DOHH2 (cell line): Measurements from ENCODE around the gene COA6.

Source experiments
- H3F3A ChIP-seq: fragments of 200-600 bp; sonication (generic), shearing (Covaris generic); 2 replicates; pipeline ENCODE4 v1.6.0; 2016; ENCODE audit warnings: antibody characterized with exemption, mild to moderate bottlenecking; ENCODE audit not compliant: control insufficient read depth, insufficient read depth
- H3K27ac ChIP-seq: fragments of 200-600 bp; sonication (generic); 2 replicates; pipeline ENCODE4 v1.5.1; 2014; ENCODE audit warnings: low read depth, mild to moderate bottlenecking, low read length, moderate library complexity
- H3K27me3 ChIP-seq: fragments of 200-600 bp; sonication (generic); 2 replicates; pipeline ENCODE4 v1.6.1; 2014; ENCODE audit warnings: mild to moderate bottlenecking, low read length, mixed read lengths; ENCODE audit not compliant: control insufficient read depth
- H3K36me3 ChIP-seq: fragments of 200-600 bp; sonication (generic); 2 replicates; pipeline ENCODE4 v1.6.1; 2014; ENCODE audit warnings: mild to moderate bottlenecking, low read length, moderate library complexity, mixed read lengths; ENCODE audit not compliant: control insufficient read depth
- H3K4me1 ChIP-seq: fragments of 200-600 bp; sonication (generic); 2 replicates; pipeline ENCODE4 v1.6.1; 2014; ENCODE audit warnings: mild to moderate bottlenecking, low read length, mixed read lengths; ENCODE audit not compliant: control insufficient read depth
- H3K4me2 ChIP-seq: fragments of 200-600 bp; sonication (generic); 2 replicates; pipeline ENCODE4 v1.6.0; 2014; ENCODE audit warnings: mild to moderate bottlenecking, low read length, moderate library complexity
- H3K4me3 ChIP-seq: fragments of 200-600 bp; sonication (generic); 2 replicates; pipeline ENCODE4 v1.5.1; 2014; ENCODE audit warnings: mild to moderate bottlenecking, low read length, mixed read lengths
- H3K79me2 ChIP-seq: fragments of 200-600 bp; sonication (generic); 2 replicates; pipeline ENCODE4 v1.6.1; 2014; ENCODE audit warnings: mild to moderate bottlenecking, low read length, mixed read lengths; ENCODE audit not compliant: control insufficient read depth
- H3K9me2 ChIP-seq: fragments of 200-600 bp; sonication (generic); replicated peaks from 2 replicates; pipeline ENCODE4 v1.6.1; 2014; ENCODE audit warnings: mild to moderate bottlenecking, low read length, mixed read lengths; ENCODE audit not compliant: control insufficient read depth
- H3K9me3 ChIP-seq: fragments of 200-600 bp; sonication (generic); 2 replicates; pipeline ENCODE4 v1.6.1; 2014; ENCODE audit warnings: antibody characterized with exemption, low read length, mixed read lengths; ENCODE audit not compliant: control insufficient read depth, insufficient read depth
- H4K20me1 ChIP-seq: fragments of 200-600 bp; sonication (generic); 2 replicates; pipeline ENCODE4 v1.6.0; 2014; ENCODE audit warnings: low read depth, mild to moderate bottlenecking, antibody characterized with exemption, low read length, moderate library complexity; ENCODE audit not compliant: control insufficient read depth, insufficient read depth
- EZH2phosphoT487 ChIP-seq: fragments of 200-600 bp; sonication (generic); IDR thresholded peaks from 2 replicates; pipeline ENCODE4 v1.6.1; 2017; ENCODE audit warnings: borderline replicate concordance, mild to moderate bottlenecking, antibody characterized with exemption, low read length, moderate library complexity, mixed read lengths
- TF ChIP-seq, protein P1 (sequence below): fragments of 200-600 bp; sonication (generic); IDR thresholded peaks from one replicate; pipeline ENCODE4 v1.5.1; 2014; ENCODE audit warnings: antibody characterized with exemption, mild to moderate bottlenecking, low read depth, low read length; ENCODE audit not compliant: poor library complexity, severe bottlenecking

The COA6 gene

DNA sequence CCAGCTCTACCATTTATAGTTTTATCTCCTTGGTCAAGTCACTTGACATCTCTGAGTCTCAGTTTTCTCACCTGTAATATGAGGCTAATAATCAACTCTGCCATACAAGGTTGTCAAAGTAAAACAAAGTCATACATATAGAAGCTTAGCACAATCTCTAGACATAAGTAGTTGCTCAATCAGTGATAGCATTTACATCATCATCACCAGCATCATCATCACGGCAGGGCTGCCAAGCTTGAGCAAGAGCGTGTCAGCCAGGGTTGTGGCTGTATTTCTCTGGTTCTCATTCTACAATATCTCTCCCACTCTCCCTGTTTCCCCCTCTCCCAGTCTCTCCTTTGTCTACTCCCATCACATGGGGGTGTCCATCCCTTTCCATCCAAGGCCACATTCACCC lies 41.7 kb upstream of the COA6 start:
- Histone ChIP-seq H3K27me3 (no peaks in the 10 kb centered on the region), H3K4me2 (no peak overlapping the region), H3K9me2 (no peaks in the 10 kb centered on the region), H3K27ac (no peak overlapping the region), H3K4me3 (no peak overlapping the region), H3K79me2 (no peaks in the 10 kb centered on the region), H3K4me1 (peaks cover 10% of the 10 kb centered on the region), H3F3A (no peaks in the 10 kb centered on the region), H3K9me3 (no peaks in the 10 kb centered on the region; the same call in 1 of the 2 replicates), H4K20me1 (no peaks in the 10 kb centered on the region), H3K36me3 (no peaks in the 10 kb centered on the region)
- TF ChIP-seq, protein P1, sequence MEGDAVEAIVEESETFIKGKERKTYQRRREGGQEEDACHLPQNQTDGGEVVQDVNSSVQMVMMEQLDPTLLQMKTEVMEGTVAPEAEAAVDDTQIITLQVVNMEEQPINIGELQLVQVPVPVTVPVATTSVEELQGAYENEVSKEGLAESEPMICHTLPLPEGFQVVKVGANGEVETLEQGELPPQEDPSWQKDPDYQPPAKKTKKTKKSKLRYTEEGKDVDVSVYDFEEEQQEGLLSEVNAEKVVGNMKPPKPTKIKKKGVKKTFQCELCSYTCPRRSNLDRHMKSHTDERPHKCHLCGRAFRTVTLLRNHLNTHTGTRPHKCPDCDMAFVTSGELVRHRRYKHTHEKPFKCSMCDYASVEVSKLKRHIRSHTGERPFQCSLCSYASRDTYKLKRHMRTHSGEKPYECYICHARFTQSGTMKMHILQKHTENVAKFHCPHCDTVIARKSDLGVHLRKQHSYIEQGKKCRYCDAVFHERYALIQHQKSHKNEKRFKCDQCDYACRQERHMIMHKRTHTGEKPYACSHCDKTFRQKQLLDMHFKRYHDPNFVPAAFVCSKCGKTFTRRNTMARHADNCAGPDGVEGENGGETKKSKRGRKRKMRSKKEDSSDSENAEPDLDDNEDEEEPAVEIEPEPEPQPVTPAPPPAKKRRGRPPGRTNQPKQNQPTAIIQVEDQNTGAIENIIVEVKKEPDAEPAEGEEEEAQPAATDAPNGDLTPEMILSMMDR = no peak

DNA sequence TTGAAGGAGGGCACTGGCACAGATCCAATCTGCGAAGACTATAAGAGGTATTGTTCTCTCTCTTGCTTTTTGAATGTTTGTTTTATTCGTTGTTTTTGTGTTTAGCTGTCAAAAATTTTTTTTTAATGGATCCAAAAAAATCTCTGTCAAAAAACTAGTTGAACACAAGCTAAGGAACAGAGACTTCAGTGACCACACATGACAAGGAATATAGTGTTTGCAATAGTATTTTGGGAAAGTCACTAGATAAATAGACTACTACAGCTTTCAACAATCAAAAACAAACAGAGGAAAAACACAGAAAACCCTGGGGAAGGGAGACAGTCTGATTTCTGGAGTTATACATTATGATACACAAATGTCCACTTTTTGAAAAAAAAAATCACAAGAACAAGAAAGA lies 36.9 kb upstream of the COA6 start:
- no peak for TF ChIP-seq EZH2phosphoT487
- TF ChIP-seq, protein P1 = no peak
- peaks cover 4% of the 10 kb centered on the region for H3K9me3 ChIP-seq

DNA sequence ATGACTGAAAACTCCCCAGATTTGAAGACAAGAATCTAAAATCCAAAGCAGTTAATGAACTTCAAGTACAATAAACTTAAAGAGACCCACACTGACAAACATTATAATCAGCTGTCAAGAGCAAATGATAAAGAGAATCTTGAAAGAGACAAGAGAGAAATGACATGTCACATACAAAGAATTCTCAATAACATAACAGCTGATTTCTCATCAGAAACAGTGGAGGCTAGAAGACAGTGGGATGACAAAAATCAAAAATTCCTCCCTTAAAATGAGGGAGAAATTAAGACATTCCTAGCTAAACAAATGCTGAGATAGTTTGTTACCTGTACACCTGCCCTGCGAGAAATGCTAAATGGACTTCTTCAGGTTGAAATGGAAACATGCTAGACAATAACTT lies 36.0 kb upstream of the COA6 start:
- no peaks in the 10 kb centered on the region for H3K4me1 ChIP-seq
- no peaks in the 10 kb centered on the region for H3K27me3 ChIP-seq
- peaks cover 4% of the 10 kb centered on the region for H3K9me3 ChIP-seq
- TF ChIP-seq, protein P1 = no peak
- TF ChIP-seq EZH2phosphoT487 = no peak
- H3K36me3 ChIP-seq = no peaks in the 10 kb centered on the region
- H3K4me3 ChIP-seq = no peak overlapping the region
- no peaks in the 10 kb centered on the region for H3F3A ChIP-seq
- H4K20me1 ChIP-seq = no peaks in the 10 kb centered on the region
- H3K4me2 ChIP-seq = no peak overlapping the region
- H3K9me2 ChIP-seq = no peaks in the 10 kb centered on the region
- H3K27ac ChIP-seq = no peak overlapping the region
- H3K79me2 ChIP-seq = no peaks in the 10 kb centered on the region

More for the DNA sequence above, 36.9 kb upstream of the COA6 start:
- Histone ChIP-seq H3K27ac (no peak overlapping the region), H3K4me1 (no peaks in the 10 kb centered on the region), H3F3A (no peaks in the 10 kb centered on the region), H3K4me3 (no peak overlapping the region), H3K27me3 (no peaks in the 10 kb centered on the region), H3K9me2 (no peaks in the 10 kb centered on the region), H3K36me3 (no peaks in the 10 kb centered on the region), H3K79me2 (no peaks in the 10 kb centered on the region), H3K4me2 (no peak overlapping the region), H4K20me1 (no peaks in the 10 kb centered on the region)

DNA sequence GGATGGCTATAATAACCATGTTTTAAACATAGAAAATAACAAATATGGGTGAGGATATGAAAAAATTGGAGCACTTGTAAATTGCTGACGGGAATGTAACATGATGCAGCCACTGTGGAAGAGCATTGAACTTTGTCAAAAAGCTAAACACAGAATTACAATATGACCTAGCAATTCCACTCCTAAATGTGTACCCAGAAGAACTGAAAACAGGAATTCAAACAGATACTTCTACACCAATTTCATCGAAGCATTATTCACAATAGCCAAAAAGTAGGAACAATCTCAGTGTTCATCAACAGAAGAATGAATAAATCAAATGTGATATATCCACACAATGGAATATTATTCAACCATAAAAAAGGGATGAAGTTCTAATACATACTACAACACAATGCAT lies 32.7 kb upstream of the COA6 start:
- no peaks in the 10 kb centered on the region for H3F3A ChIP-seq
- H3K9me2 ChIP-seq = no peaks in the 10 kb centered on the region
- no peak overlapping the region for H3K27ac ChIP-seq
- H3K4me3 ChIP-seq = no peak overlapping the region
- H3K4me1 ChIP-seq = no peaks in the 10 kb centered on the region
- peaks cover 4% of the 10 kb centered on the region for H3K9me3 ChIP-seq
- no peaks in the 10 kb centered on the region for H4K20me1 ChIP-seq
- H3K79me2 ChIP-seq = no peaks in the 10 kb centered on the region
- H3K27me3 ChIP-seq = no peaks in the 10 kb centered on the region
- no peak for TF ChIP-seq EZH2phosphoT487
- TF ChIP-seq, protein P1 = no peak
- no peak overlapping the region for H3K4me2 ChIP-seq
- H3K36me3 ChIP-seq = no peaks in the 10 kb centered on the region
